Stimulated activated CD4-positive, alpha-beta T cell treated with anti-CD3 and anti-CD28 coated beads, Interleukin-4, amount 100 ng/mL, for 4 hours (primary cell): ENCODE results near the gene ANXA6.
A peak's percentile ranks its signal among the peaks of the same experiment; 100 is the strongest.

ENCODE experiments used
- DNase-seq, 2 experiments: peaks; one replicate each; pipeline ENCODE4 v3.0.0-alpha.2; 2020

ANXA6 gene

GRCh38 chr5:151097820-151098767, 59.5 kb downstream of the ANXA6 start:
- DNase-seq = no peak

- no peak for DNase-seq
These were observed 60.5 kb downstream of the ANXA6 start for GRCh38 chr5:151097061-151097460.

- DNase-seq = no peak
These were observed 61.6 kb downstream of the ANXA6 start for GRCh38 chr5:151096001-151096373.

GRCh38 chr5:151095341-151096000, 62.1 kb downstream of the ANXA6 start:
- no peak for DNase-seq

GRCh38 chr5:151094852-151095245, 62.7 kb downstream of the ANXA6 start:
- DNase-seq = no peak

GRCh38 chr5:151094030-151094851, 63.3 kb downstream of the ANXA6 start:
- peak; percentile 35 to 48 for DNase-seq

- DNase-seq = no peak
These were observed 64.1 kb downstream of the ANXA6 start for GRCh38 chr5:151093476-151093889.

- no peak for DNase-seq
These were observed 64.8 kb downstream of the ANXA6 start for GRCh38 chr5:151092762-151093161.

GRCh38 chr5:151089726-151090125, 67.9 kb downstream of the ANXA6 start:
- no peak for DNase-seq

- DNase-seq = no peak
These were observed 68.6 kb downstream of the ANXA6 start for GRCh38 chr5:151088986-151089385.

- no peak for DNase-seq
These were observed 70.1 kb downstream of the ANXA6 start for GRCh38 chr5:151087486-151087885.

- DNase-seq = peak; percentile 62 to 66
These were observed 70.6 kb downstream of the ANXA6 start for GRCh38 chr5:151086905-151087360.

GRCh38 chr5:151086192-151086869, 71.2 kb downstream of the ANXA6 start:
- DNase-seq = no peak

GRCh38 chr5:151085517-151086041, 72.0 kb downstream of the ANXA6 start:
- peak; percentile 37 to 47 for DNase-seq

- no peak for DNase-seq
These were observed 73.2 kb downstream of the ANXA6 start for GRCh38 chr5:151084363-151084762.

GRCh38 chr5:151083081-151083676, 74.4 kb downstream of the ANXA6 start:
- DNase-seq = peak; percentile 57 to 80

- no peak for DNase-seq
These were observed 75.2 kb downstream of the ANXA6 start for GRCh38 chr5:151082282-151082902.

GRCh38 chr5:151081431-151082281, 75.9 kb downstream of the ANXA6 start:
- no peak for DNase-seq

GRCh38 chr5:151080613-151081430, 76.8 kb downstream of the ANXA6 start, which contains the start of gene TNIP1:
TNIP1 (minus strand) TSS chr5:151081034; CDS start chr5:151065095, 15,939 bp downstream.
- peak; percentile 89 to 96 for DNase-seq
